Stromal cell of bone marrow (primary cell): Measurements from ENCODE around the gene NEUROD2.

Experiments used
- DNase-seq: peaks from one replicate; pipeline ENCODE4 v3.0.0-alpha.2; 2012; ENCODE audit warnings: low read depth

NEUROD2 gene

DNA sequence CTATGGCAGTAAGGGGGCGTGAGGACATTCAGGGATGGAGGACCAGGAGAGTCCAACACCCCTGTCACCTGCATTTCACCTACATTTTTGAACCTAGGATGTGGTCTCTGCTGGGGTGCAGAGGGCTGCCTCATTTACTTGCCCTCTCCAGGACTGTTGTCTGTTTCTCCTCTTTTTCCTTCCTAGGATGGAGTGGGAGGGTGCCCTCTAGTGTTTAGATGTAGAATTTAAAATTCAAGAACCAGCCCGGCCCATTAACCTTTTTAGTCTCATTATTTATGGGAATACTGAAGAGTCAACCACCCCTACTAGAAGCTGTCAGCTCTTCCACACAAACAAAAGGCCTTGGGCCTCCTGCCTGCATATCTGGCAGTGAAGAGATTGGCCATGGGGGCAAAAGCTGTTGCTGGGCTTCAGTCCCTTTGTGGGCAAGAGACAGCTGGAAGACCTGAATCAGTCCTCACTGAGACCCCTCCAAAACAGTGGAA, 26.7 kb upstream of the NEUROD2 start:
- no peak for DNase-seq

DNA sequence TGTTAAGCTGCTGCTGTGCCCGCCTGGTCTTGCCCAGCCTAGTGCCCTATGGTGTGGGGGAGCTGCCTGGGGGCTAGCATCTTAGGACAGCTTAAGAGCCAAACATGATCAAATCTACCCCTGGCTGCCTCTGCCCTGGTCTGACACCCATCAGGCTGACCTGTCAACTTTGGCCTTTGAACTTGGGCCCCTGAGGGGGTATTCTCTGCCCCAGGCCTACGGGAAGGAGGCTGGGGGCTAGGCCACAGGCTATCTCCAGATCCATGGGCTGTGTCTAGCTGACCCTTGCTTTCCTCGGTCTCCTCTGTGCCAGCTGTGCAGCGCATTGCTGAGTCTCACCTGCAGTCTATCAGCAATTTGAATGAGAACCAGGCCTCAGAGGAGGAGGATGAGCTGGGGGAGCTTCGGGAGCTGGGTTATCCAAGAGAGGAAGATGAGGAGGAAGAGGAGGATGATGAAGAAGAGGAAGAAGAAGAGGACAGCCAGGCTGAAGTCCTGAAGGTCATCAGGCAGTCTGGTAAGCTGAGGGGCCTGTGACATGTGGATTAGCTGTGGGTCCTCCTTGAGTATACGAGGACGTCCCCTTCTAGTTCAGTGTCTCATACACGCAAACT, 26.0 kb upstream of the NEUROD2 start:
- no peak for DNase-seq

DNA sequence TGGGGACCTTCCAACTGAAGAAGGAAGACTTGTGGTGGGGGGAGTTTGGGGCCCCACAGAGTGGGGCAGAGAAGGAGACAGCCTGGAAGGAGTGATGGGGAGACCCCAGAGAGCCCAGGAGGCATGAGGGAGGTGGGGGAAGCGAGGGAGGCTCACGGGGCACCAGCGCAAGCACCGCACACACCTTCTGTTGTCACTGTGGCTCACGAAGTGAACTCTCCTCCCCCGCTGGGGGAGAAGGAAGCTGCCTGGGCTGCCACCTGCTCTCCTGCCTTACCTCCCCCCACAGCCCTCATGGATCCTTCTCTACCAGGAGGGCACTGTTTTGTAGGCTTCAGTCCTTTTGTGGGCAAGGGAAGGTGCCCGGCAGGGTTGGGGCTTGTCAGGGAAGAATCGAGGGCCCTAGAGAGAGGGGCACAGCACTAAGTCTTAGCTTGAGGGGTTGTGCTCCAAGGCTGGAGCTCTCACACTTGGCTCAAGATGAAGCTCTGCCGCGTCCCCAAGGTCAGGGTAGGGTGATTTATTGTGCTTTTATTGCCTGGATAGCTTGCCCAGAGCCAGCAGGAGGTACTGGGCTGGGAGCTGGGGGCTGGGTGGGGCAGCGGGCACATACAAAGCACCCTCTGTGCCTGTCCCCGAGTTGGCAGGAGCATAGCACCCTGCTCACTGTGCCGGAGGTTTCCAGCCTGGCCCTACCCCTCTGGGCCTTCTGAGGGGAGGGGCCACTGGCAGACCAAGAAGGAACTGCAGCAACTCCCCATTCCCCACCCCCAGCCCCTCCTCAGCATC, 24.6 kb upstream of the NEUROD2 start:
- no peak for DNase-seq

DNA sequence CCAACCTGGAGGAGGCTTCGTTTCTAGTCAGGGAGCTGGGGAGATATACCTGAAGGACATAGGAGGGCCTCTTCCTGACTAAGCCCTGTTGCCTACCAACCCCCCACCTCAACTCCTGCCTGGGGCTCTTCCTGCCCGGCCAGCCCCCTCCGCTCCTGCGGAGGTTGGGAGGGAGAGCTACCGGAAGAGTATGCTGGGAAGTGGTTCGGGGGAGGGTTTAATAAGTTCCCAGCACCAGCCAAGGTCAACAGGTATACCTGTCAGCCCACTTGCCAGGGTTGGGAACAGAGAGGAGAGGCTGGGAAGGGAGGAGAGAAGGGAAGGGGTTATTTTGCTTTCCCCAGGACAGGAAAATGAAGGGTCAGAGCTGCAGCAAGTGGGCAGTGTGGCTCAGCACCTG, 23.7 kb upstream of the NEUROD2 start:
- DNase-seq: no peak

DNA sequence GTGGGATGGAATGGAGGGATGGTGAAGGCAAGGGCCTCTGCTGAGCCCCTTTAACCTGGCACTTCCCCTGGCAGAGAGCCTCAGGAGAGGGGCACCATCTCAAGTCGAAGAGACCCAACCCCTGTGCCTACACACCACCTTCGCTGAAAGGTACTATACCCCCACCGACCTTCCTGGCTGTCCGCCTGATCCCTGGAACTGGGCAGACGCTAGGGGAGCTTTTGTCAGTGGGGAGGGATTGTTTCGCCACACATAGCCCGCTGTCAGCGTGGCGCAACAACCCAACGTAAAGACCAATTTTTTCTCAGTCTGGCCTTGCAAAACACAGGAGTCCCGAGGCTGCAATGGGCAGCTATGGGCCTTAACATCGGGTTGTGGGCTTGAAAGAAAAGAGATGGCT, 22.2 kb upstream of the NEUROD2 start:
- no peak for DNase-seq

DNA sequence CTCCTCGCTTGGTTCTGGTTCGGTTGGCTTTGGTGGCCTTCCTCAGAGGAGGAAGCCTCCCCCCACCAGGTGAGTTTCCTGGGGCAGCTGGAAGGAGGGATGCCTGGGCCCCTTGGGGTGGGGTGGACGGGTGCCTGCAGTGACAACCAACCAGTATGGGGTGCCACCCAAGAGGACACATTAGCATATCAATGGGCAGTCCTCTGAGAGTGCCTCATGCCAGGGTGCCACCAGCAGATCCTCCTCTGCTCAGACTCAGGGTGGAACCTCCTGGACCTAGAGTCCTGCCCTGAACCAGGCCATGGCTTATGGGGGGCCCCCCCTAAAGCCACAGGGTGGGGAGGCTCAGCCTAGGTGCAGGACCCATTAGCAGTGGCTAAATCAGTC, 21.8 kb upstream of the NEUROD2 start:
- DNase-seq: no peak

DNA sequence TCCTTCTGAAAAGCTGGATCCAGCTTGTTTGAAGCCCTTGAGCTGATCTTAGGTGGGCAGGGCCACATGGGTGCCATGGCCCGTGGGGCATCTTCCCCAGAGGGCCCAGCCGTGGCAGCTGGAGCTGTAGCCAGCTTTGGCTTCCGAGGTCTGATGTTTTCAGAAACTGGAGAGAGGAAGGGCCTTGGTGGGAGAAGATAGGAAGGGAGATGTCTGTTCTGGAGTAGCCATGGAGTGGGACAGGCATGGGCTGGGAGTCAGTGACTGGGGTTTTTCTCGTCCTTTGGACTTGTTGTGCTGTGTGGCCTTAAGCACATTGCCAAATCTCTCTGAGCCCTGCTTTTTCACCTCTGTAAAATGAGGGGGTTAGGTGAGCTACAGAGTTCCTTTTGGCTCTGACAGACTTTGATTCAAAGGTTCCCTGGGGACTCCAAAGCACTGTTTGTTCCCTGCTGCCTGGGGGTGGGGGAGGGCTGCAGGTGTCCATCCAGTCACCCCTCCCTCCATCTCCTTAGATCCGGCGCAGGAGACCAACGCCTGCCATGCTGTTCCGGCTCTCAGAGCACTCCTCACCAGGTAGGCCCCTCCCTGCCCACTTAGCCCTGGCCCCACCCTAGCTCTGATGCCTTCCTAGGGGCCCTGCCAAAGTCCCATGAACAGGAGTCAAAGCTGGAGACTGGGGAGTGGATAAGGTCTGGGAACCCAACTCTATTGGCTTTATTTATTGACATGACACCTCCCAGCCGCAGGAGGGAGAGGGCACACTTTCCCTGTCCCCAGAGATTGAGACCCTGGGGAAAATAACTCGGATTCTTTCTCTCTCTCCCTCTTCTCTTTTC, 21.2 kb upstream of the NEUROD2 start:
- DNase-seq: no peak

DNA sequence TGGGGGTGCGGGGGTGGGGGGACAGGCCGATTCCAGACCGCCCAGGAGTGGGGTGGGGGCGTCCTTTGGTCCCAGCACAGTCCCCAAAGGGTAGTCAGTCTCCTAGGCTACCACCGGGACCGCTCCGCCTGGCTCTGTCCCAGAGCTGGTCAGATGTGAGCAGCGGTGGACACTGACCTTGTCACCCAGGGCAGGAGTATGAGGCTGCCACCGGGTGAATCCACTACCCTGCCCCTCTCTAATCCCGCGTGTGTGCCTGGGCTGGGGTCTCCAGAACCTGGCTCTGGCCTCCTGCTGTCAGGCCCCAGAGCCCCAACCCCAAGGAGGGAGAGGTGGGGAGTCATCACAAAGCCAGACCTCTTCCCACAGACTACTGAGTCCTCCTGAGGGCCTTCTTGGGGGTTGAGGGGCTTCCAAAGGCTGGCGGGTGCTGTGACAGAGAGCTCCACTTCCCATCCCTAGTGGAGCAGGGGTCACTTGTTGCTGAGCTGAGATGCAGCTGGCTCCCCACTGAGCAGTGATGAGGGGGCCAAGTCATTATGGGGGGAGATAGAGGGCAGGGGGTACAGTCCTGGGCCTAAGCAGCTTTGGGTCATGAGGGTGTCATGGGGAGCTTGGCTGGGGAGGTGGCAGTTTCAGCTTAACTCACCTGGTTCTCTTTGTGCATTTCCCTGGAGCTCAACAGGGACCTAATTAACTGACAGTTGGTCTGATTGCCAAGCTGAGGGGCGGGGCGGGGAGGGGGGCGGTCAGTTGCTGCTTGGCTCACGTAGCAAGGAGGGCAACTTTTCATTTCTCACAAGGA, 20.2 kb upstream of the NEUROD2 start:
- no peak for DNase-seq

DNA sequence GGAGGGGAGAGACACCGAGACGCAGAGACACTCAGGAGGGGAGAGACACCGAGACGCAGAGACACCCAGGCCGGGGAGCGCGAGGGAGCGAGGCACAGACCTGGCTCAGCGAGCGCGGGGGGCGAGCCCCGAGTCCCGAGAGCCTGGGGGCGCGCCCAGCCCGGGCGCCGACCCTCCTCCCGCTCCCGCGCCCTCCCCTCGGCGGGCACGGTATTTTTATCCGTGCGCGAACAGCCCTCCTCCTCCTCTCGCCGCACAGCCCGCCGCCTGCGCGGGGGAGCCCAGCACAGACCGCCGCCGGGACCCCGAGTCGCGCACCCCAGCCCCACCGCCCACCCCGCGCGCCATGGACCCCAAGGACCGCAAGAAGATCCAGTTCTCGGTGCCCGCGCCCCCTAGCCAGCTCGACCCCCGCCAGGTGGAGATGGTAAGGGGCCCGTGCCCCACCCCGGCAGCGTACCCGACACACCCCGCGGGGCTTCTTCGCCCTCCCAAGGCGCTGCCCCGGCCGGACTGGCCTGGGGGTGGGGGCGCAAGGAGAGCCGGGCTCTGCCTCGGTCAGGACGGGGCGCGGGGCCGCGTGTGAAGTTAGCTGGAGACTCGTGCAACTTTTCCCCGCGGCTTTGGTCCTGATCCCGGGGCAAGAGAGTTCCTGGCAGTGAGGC, 19.5 kb upstream of the NEUROD2 start:
- DNase-seq: no peak

DNA sequence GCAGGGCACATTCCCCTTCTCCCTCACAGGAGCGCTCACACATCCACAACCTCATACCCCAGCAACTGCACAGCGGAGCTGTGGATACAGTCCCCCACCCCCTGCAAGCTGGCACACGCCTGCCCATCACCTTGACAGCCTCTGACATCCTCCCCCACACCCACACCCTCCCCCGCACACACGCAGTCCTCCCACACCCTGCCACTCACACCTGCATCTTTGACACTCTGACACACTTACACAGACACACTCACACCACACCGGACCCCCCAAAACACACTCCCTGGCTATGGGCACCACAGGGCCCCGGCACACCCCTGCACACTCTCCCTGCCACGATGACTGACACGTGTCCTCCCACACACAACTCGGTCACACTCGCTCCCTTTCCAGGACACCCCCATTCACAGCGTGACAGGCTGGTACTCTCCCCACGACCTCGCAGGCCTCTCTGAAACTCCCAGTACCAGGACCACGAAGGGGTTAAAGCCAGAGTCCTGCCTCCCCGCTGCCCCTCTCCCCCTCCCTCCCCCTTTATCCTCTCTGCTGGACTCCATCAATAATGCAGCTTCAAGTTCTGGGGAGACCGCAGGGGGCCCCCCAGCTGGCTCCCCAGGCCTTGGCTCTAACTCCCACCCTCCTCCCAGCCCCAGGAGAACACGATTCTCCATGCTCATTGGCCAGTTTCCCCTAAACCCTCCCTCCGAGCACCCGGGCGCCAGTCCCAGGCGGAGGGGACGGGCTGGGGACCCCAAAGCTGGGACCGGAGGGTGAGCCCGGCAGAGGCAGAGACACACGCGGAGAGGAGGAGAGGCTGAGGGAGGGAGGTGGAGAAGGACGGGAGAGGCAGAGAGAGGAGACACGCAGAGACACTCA, 18.7 kb upstream of the NEUROD2 start, which contains the start of gene PPP1R1B:
Gene PPP1R1B, plus strand, starts transcription at position 782 of the 876 bp plus-strand sequence. CDS start 441 bp downstream, outside the sequence.
- no peak for DNase-seq

DNA sequence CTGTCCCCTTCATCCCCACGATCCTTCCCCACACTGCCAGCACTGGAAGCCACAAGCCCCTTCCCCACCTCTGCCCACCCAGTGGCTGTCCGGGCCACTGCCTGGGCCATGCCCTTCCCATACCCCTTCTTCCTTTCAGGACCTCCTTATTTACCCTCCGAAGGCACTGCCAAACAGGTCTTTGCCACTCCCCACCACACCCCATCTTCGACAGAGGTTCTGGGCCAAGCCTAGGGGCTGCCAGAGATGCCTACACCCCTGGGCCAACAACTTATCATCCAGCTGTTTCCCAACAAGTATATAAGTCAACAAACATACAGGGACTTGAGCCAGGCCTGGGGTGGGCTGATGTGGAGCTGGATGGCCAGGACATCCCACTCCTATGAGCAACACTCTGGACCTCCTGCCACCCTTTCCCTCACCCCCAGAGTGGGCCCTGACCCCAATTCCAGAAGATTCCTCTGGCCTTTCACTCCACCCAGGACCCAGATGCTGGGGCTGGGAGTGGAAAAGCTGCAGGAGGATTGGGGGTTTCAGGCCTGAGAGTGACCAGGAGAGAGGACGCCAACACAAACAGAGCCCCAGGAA, 17.6 kb upstream of the NEUROD2 start:
- DNase-seq: no peak

DNA sequence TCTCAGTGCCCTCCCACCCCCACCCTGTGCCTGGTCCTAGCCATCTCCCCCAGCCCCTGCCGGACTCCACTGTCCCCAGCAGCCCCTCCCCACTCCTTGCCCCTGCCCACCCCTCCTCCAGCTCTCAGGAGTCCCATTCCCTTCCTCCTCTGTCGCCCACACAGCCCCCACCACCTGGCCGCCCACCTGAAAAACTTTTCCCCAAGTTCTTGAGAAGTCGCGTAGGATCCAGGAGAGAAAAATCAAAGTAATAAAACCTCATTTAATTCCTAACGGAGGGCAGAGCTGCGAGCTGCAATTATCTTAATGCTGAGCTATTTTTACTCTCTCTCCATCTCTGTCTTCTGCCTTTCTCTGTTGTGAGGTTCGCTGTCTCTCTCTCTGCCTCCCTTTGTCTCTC, 16.6 kb upstream of the NEUROD2 start:
- no peak for DNase-seq

DNA sequence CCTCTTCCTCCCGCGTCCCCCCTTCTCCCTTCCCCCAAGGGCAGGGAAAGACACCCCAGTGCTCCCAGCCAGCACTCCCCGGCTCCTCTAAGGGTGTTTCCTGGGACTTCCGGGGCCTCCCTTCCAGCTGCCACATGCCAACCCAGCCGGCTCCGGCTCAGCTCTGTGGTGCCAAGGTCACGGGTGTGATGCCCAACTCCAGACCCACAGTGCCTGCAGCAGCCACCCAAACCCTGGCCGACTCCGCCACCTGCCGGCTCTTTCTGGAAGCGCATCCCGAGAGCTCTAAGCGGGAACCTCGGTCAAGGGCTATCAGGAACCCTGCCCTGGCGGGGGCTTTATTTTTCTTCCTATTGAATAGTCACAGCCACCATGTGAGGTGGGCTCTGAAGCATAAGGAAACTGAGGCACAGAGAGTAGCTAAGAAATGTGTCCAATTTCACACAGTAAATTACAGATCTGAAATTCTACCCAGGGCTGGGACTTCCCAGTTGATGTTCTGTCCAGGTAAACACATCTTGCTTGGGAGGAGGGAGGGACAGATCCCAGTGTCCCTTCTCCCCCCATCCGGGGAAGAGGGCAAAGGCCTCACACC, 15.7 kb upstream of the NEUROD2 start:
- DNase-seq: peak; percentile 34

DNA sequence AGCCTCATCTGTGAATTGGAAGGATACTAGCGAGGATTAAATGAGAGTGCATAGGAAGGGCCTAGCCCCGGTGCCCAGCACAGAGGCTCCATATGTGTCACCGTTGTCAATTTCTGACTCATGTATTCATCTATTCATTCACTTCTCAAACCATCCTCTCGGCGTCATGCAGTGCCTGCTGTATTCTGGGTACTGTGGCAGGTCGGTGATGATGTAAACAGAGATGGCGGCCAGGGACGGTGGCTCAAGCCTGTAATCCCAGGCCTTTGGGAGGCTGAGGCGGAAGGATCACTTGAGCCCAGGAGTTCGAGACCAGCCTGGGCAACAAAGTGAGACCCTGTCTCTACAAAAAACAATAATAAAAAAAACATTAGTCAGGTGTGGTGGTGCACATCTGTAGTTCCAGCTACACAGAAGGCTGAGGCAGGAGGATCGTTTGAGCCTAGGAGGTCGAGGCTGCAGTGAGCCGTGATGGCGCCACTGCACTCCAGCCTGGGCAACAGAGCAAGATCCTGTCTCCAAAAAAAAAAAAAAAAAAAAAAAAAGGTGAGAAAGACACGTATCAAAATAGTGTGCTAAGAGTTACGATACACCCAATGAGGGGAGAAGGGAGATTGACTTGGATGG, 14.8 kb upstream of the NEUROD2 start:
- no peak for DNase-seq

DNA sequence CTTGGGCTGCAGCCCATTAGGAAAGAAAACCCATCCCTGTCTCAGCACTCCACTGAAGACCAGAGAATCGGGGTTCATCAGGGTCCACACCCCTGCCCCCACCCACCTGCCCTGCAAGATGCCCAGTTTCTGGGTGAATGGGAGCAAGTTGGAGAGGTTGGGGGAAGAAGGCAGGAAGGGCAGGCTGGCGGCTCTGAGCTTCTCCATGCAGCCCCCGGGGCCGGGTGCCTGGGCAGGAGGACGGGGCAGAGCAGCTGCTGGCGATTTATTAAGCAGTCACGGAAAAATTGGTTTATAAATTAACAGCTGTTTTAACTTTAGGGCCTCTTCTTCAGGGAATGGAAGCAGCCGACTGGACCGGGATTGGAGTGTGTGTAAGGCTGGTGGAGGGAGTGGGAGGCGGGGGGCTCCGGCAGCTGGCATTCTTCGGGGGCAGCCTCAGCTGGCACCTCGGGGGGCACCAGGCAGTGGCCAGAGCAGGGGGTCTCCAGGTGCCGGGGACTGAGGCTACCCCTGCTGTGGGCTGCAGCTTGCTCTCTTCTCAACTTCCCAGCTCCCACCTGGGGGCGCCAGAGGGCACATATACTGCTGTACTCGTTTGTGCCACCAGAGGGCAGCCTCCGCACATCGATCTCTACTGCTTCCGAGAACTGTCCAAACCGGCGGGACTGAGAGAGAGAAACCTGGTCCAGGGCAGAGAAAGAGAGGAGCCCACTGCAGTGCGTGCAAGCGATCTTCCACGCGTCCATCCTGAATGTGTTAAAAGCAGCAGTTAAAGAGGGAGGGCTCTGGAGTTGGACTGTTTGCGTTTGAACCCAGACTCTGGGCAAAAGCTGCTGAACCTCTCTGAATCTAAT, 14.0 kb upstream of the NEUROD2 start:
- peak; percentile 47 for DNase-seq

DNA sequence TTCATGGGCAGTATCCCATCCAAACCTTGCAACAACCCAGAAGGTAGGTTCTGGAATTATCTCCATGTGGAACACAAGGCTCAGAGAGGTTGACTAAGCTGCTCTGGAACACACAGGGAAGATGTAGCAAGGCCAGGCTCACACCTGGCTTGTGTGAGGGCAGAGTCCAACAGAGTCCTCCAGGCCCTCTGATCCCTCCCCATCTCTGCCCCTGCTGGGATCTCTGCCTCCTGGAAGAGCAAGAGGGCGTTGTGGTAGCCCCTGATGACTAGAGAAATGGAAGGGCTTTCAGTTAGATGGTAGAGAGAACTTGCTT, 12.0 kb upstream of the NEUROD2 start:
- no peak for DNase-seq

DNA sequence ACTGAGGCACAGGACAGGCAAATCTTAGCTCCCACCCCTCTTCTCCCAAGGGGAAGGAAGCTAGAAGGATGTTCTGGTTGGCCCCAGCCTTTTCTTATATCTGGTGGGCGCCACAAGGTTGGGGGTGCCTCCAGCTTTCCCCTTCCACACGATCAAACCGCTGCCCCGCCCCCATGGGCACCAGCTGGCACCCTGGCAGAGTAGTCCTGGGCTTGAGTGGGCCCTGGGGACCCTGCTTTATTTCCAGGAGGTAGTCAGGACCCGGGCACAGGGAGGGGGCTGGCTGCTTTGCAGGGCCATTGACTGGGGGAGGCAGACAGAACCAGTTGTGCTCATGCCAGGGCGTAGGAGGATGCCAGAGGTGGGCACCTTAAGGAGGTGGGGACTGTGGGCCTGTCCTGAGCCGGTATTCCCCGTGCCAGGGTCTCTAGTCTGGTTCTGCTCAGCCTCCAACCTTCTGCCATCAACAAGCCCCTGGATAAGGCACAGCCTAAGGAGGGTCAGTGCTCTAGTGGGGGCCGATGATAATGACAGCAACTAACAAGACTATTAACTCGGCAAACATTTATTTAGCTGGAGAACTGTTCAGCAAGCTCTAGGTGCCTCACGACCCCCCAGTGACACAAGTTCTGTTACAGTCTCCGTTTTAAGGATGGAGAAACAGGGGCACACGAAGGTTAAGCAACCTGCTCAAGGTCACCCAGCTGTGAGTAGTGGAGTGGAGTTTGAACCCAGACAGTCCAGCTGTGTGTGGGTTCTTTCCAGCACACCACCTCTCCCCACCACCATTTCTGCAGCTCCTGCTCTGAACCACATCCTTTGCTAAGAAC, 11.5 kb upstream of the NEUROD2 start:
- no peak for DNase-seq
